Mucosa of rectum (tissue), 2 donors: Measurements from ENCODE around the gene ADGRB3.

Experiments used
- H3K27ac ChIP-seq, 2 donors: one replicate each; pipeline ENCODE4 v1.7.0; 2013; ENCODE audit warnings: inconsistent platforms in 2 of 2, low read depth in 2 of 2, low read length in 2 of 2
- H3K27me3 ChIP-seq, 2 donors: one replicate each; pipeline ENCODE4 v1.7.0; 2013; ENCODE audit warnings: low read length in 2 of 2; ENCODE audit not compliant: control insufficient read depth in 2 of 2, insufficient read depth in 2 of 2
- H3K36me3 ChIP-seq, 2 donors: one replicate each; pipeline ENCODE4 v1.7.0; 2013; ENCODE audit warnings: low read length in 2 of 2; ENCODE audit not compliant: control insufficient read depth in 2 of 2, insufficient read depth in 2 of 2
- H3K4me1 ChIP-seq, 2 donors: one replicate each; pipeline ENCODE4 v1.7.0; 2013; ENCODE audit warnings: low read length in 2 of 2, mild to moderate bottlenecking in 1 of 2; ENCODE audit not compliant: control insufficient read depth in 2 of 2, insufficient read depth in 2 of 2
- H3K4me3 ChIP-seq, 2 donors: one replicate each; pipeline ENCODE4 v1.7.0; 2013; ENCODE audit warnings: low read length in 2 of 2
- H3K9ac ChIP-seq, 2 donors: one replicate each; pipeline ENCODE4 v1.7.0; 2013; ENCODE audit warnings: low read length in 2 of 2, low read depth in 1 of 2, mild to moderate bottlenecking in 1 of 2
- H3K9me3 ChIP-seq, 2 donors: one replicate each; pipeline ENCODE4 v1.7.0; 2013; ENCODE audit warnings: low read length in 2 of 2; ENCODE audit not compliant: control insufficient read depth in 2 of 2
- donor health status: healthy.
- donor health status: Normal muscosa, but diverticular disease.

Gene ADGRB3

DNA sequence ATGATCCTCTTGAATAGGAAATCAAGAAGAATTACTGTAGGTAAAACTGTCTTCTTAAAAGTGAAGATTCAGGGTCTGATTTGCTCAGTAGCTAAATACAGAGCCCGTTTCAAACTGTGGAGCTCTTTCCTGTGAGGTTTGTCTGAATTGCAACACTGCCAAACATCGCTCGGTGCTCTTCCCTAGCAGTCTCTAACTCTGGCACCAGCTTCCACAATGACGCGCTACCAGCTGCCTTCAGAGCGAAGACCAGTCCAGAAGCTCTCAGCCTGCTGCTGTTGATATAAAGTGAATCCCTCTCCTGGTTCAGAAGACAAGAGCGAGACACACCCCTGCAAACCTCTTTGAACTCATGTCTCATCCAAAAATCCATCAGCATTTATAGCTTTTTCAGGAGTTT lies 714.7 kb downstream of the ADGRB3 start:
- no peaks in the 10 kb centered on the region for H3K36me3 ChIP-seq
- H3K9ac ChIP-seq, result no peak overlapping the region
- no peaks in the 10 kb centered on the region for H3K9me3 ChIP-seq
- no peak overlapping the region for H3K4me3 ChIP-seq
- no peaks in the 10 kb centered on the region for H3K4me1 ChIP-seq
- no peak overlapping the region for H3K27ac ChIP-seq
- no peaks in the 10 kb centered on the region for H3K27me3 ChIP-seq

DNA sequence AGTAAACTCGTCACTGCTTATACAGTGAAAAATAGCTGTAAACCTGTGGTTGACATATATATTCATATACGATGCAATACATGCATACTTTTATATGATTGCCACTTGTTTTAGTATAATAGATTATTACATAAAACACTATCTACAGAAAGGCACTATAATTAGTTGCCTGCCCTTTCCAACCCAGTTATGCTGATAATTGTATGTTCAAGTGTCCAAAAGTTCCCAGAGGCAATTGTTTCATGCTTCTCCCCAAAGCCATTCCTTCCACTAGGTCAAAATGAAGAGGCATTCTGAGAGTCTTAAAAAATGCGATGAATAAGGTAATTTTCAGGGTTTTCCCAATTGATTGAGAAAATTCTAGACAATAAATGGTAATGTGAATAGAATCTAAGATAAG lies 727.1 kb downstream of the ADGRB3 start:
- Histone ChIP-seq H3K9me3 (no peaks in the 10 kb centered on the region), H3K4me3 (no peak overlapping the region), H3K27ac (no peak overlapping the region), H3K4me1 (no peaks in the 10 kb centered on the region), H3K27me3 (no peaks in the 10 kb centered on the region), H3K9ac (no peak overlapping the region), H3K36me3 (no peaks in the 10 kb centered on the region)

DNA sequence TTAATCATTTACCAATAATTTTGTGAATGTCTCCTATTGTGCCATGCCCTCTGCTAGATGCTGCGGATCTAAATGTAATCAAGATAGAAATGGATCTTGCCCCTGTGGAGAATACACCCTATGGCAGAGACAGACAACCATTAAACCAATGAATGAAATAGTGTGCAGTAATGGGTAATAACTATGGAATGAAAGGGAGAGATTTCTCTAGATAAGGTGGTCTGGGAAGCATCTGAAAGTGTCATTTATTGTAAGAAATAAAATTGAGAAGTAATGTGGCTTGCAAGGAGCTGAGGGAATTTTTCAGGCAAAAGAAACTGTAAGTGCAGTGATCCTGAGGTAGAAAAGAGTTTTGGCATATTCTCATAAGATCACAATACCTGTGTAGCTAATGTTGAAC lies 731.7 kb downstream of the ADGRB3 start:
- H3K4me3 ChIP-seq, result no peak overlapping the region

DNA sequence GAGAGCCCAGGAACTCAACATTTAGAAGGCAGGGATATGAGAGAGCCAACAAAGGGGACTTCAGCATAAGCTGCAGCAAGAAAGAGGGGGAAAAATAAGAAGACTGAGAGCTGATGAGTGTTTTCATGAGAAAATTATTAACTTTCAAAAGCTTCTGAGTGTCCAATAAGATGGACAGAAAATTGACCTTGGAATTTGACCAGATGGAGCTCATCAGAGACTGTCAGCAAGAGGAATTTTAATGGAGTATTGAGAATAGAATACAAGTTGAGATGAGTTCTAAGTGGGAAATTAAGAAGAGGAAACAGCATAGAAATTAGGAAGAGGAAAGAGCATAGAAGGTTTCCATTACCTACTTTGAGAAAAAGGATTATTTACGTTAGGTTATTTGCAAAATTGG lies 733.5 kb downstream of the ADGRB3 start:
- H3K4me1 ChIP-seq, result no peaks in the 10 kb centered on the region
- no peaks in the 10 kb centered on the region for H3K36me3 ChIP-seq
- no peak overlapping the region for H3K27ac ChIP-seq
- no peak overlapping the region for H3K4me3 ChIP-seq
- no peak overlapping the region for H3K9ac ChIP-seq
- H3K9me3 ChIP-seq, result no peaks in the 10 kb centered on the region
- no peaks in the 10 kb centered on the region for H3K27me3 ChIP-seq

More for the DNA sequence above, 731.7 kb downstream of the ADGRB3 start:
- no peaks in the 10 kb centered on the region for H3K9me3 ChIP-seq
- H3K4me1 ChIP-seq, result no peaks in the 10 kb centered on the region
- no peak overlapping the region for H3K9ac ChIP-seq
- no peaks in the 10 kb centered on the region for H3K36me3 ChIP-seq
- no peaks in the 10 kb centered on the region for H3K27me3 ChIP-seq
- no peak overlapping the region for H3K27ac ChIP-seq

DNA sequence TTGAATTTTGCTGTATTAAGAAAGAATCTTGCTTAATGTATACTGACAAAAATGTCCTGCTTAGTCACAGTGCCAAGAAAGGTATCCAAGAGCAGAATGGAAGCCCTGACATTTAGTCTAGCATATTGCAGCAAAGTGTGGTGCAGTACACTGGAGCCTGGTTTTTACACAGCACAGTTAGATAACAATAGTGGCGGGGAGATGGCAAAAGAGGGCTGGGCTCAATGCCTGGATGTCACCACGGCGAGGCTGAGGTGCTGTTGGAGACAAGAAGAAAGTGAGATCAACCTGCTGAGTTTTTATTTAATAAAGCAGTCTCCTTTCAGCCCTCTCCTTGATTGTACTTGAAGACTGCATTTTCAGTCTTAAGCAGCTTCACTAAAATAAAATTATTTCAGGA lies 735.7 kb downstream of the ADGRB3 start:
- no peaks in the 10 kb centered on the region for H3K36me3 ChIP-seq
- no peaks in the 10 kb centered on the region for H3K9me3 ChIP-seq

DNA sequence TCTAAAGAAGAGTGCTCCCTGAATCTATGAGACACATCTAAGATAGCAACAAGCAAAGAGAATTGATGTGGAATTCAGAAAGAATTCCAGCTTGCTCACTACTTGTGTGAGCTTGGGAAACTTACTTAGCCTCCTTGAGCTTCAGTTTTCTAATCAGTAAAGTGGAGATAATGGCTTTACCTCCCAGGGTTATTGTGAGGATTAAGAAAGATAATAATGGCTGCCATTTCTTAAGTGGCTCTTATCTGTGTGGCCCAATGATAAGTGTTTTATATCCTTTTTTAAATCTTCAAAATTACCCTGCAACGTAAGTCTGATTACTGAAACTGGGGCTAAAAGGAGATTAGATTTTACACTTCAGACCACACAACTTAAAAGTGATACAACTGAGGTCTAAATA lies 743.2 kb downstream of the ADGRB3 start:
- no peak overlapping the region for H3K4me3 ChIP-seq
- H3K27me3 ChIP-seq, result no peaks in the 10 kb centered on the region
- no peak overlapping the region for H3K9ac ChIP-seq
- no peaks in the 10 kb centered on the region for H3K9me3 ChIP-seq
- no peaks in the 10 kb centered on the region for H3K4me1 ChIP-seq
- no peaks in the 10 kb centered on the region for H3K36me3 ChIP-seq
- H3K27ac ChIP-seq, result no peak overlapping the region

More for the DNA sequence above, 735.7 kb downstream of the ADGRB3 start:
- H3K9ac ChIP-seq, result no peak overlapping the region
- H3K4me3 ChIP-seq, result no peak overlapping the region
- no peaks in the 10 kb centered on the region for H3K4me1 ChIP-seq
- H3K27me3 ChIP-seq, result no peaks in the 10 kb centered on the region
- no peak overlapping the region for H3K27ac ChIP-seq

DNA sequence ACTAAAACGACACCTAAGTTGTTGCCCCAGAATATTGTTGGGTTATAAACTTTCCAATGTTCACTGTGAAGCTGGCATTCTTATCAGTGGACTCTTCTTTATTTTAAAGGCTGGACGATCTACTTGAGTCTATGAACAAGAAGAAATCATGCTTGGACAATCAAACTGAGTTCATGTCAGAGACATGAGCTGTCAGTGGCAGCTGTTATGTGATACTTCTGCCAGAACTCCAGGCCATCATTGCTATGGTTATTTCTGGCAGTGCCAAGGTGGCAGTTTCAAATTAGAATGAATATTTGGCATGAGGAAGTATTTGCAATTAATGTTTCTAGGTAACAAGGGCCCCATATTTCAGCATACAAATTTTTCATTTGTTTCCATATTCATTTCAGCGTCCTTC lies 744.4 kb downstream of the ADGRB3 start:
- Histone ChIP-seq H3K27ac (no peak overlapping the region), H3K9me3 (no peaks in the 10 kb centered on the region), H3K27me3 (no peaks in the 10 kb centered on the region), H3K4me3 (no peak overlapping the region), H3K4me1 (no peaks in the 10 kb centered on the region), H3K9ac (no peak overlapping the region), H3K36me3 (no peaks in the 10 kb centered on the region)

DNA sequence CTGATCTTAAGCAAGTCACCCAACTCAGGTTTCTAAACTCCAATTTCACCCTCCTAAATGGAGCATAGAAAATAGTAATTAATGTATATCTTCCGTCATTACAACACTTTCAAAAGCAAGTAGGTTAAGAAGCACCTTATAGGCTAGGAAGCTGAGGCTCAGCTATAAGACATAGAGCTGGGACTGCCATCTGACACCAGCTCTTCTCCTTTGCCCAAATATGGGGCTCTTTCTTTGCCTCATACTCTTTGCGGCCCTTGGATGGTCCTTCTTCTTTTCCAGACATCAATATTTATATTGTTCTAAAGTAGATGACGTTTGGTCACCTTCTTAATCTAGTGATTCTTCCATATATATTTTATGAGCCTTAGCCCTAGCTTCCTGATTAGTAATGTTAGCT lies 748.5 kb downstream of the ADGRB3 start:
- Histone ChIP-seq H3K9ac (no peak overlapping the region), H3K4me3 (no peak overlapping the region), H3K36me3 (no peaks in the 10 kb centered on the region)

DNA sequence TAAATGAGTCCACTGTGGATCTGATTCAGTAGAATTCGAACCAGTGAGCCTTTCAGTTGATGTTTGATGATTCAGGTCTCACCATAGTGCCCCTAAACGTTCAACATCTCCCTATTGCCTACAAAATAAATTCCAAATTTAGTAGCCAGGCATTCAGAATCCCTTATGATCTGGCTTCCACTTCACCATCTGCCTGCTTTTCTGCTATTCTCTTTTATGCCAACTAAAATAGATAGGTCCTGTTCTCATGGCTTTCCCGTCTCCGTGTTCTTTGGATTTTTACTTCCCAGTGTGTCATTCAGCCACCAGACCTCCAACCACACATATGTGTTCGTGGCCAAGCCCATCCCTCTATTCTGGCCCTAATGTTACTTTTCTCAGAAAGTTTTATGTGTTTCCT lies 751.3 kb downstream of the ADGRB3 start:
- no peak overlapping the region for H3K4me3 ChIP-seq

More for the DNA sequence above, 748.5 kb downstream of the ADGRB3 start:
- no peaks in the 10 kb centered on the region for H3K9me3 ChIP-seq
- no peaks in the 10 kb centered on the region for H3K27me3 ChIP-seq
- no peak overlapping the region for H3K27ac ChIP-seq
- no peaks in the 10 kb centered on the region for H3K4me1 ChIP-seq

DNA sequence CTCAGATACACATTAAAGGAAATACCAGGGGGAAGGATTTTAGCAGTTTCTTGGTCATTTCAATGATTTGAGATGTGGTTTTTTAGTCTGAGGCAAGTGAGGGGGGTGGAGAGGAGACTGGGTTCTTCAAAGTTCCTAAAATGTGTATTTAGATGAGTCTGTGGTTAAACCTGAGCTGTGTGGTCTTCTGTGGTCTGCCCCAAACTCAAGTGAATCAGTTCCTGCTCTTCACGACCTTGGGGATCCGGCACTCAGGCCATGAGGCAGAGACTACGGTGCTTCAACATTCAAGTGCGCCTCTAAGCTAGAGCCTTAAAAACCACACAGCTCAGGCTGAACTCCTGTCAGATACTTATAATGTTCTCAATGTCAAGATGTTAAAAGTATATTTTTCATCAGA lies 755.0 kb downstream of the ADGRB3 start:
- Histone ChIP-seq H3K27me3 (no peaks in the 10 kb centered on the region), H3K36me3 (no peaks in the 10 kb centered on the region), H3K4me1 (no peaks in the 10 kb centered on the region), H3K9me3 (no peaks in the 10 kb centered on the region), H3K27ac (no peak overlapping the region), H3K9ac (no peak overlapping the region), H3K4me3 (no peak overlapping the region)

More for the DNA sequence above, 751.3 kb downstream of the ADGRB3 start:
- H3K27me3 ChIP-seq, result no peaks in the 10 kb centered on the region
- no peak overlapping the region for H3K27ac ChIP-seq
- H3K4me1 ChIP-seq, result no peaks in the 10 kb centered on the region
- H3K9ac ChIP-seq, result no peak overlapping the region
- no peaks in the 10 kb centered on the region for H3K9me3 ChIP-seq
- H3K36me3 ChIP-seq, result no peaks in the 10 kb centered on the region

DNA sequence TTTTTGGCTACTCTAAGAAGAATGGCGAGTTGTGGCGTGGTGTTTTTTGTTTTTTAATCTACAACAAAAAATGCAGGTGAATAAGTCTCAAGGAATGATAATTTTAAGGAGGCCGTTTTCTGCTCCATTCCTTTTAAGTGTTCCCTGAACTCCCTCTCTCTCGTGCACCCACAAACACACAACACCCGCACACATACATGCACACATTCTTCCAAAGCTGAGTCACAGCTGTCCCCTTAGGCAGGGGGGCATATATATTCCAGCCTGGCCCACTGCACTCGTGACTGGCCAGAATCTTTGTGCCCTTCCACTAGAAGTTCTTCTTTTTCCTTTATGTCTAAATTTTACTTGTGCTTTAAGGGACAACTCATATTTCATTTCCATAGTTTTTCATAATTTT lies 756.0 kb downstream of the ADGRB3 start:
- no peak overlapping the region for H3K4me3 ChIP-seq
- no peak overlapping the region for H3K27ac ChIP-seq
- no peak overlapping the region for H3K9ac ChIP-seq
- no peaks in the 10 kb centered on the region for H3K27me3 ChIP-seq
- no peaks in the 10 kb centered on the region for H3K4me1 ChIP-seq
- no peaks in the 10 kb centered on the region for H3K36me3 ChIP-seq
- no peaks in the 10 kb centered on the region for H3K9me3 ChIP-seq
